ENCODE results near the gene ANKRD1.

GRCh38 chr10:90968328-90969081 is 47.6 kb upstream of the ANKRD1 start:
- TF ChIP-seq GATA3 (IDR thresholded peaks at IDR 0.05; ENCODE audit: low read depth, low read length) (no peak), GATA2 (IDR thresholded peaks at IDR 0.05; ENCODE audit: low read depth, low read length) (no peak)
